Transverse colon (tissue), 4 donors: Measurements from ENCODE around the gene FAM110A. TPM values are rescaled to one million over a fixed set of nuclear protein-coding genes. Genes with fewer than 3 reads are reported as not detected.
"Not testable (repeated sequence)": the region's sequence is repeated elsewhere in the genome, so short reads cannot be mapped to it uniquely, and the experiment has no call there.

Source experiments
- DNase-seq: peaks from one replicate; pipeline ENCODE4 v3.0.0-alpha.2; 2019
- H3K27ac ChIP-seq, 4 donors: fragments of 200-600 bp; sonication (generic); 2 replicates each; pipeline ENCODE4 v1.5.1; 2016 to 2018; ENCODE audit warnings: inconsistent platforms in 4 of 4
- H3K27me3 ChIP-seq: fragments of 200-600 bp; sonication (generic); 2 replicates; pipeline ENCODE4 v1.5.1; 2017; ENCODE audit warnings: inconsistent platforms
- H3K36me3 ChIP-seq, 4 donors: fragments of 200-600 bp; sonication (generic); 2 replicates each; pipeline ENCODE4 v1.5.1; 2017 to 2019; ENCODE audit warnings: inconsistent platforms in 4 of 4
- H3K4me1 ChIP-seq, 4 donors: fragments of 200-600 bp; sonication (generic); 2 replicates each; pipeline ENCODE4 v1.5.1; 2017 to 2020; ENCODE audit warnings: inconsistent platforms in 4 of 4
- H3K4me3 ChIP-seq, 4 donors: fragments of 200-600 bp; sonication (generic); 1 replicate in 1 of 4; 2 replicates in 3 of 4; pipeline versions ENCODE4 v1.5.1 to v1.6.1; 2017 to 2019; ENCODE audit warnings: inconsistent platforms in 4 of 4
- H3K9me3 ChIP-seq, 2 donors: fragments of 200-600 bp; sonication (generic); 2 replicates each; pipeline ENCODE4 v1.5.1; 2017 to 2019; ENCODE audit warnings: inconsistent platforms in 2 of 2
- CTCF ChIP-seq, 5 experiments: fragments of 200-600 bp in 3 of 5; fragments of 450-650 bp in 2 of 5; sonication (generic) in 3 of 5; IDR thresholded peaks; 1 replicate in 2 of 5; 2 replicates in 3 of 5; pipeline ENCODE4 v1.5.1; 2016 to 2017; ENCODE audit warnings: antibody characterized with exemption in 5 of 5, inconsistent platforms in 3 of 5, mild to moderate bottlenecking in 2 of 5, moderate library complexity in 1 of 5
- EP300 ChIP-seq: sonication (generic); formaldehyde crosslinking; IDR thresholded peaks from one replicate; pipeline ENCODE4 v1.6.1; 2017; ENCODE audit warnings: antibody characterized with exemption, low read depth
- POLR2A ChIP-seq: fragments of 450-650 bp; IDR thresholded peaks from one replicate; pipeline ENCODE4 v1.6.1; 2016; ENCODE audit warnings: antibody characterized with exemption, mild to moderate bottlenecking, moderate library complexity
- POLR2AphosphoS5 ChIP-seq, 3 donors: sonication (generic); formaldehyde crosslinking; IDR thresholded peaks; one replicate each; pipeline ENCODE4 v1.6.1; 2016; ENCODE audit warnings: antibody characterized with exemption in 3 of 3
- WGBS, 2 donors: methylation state at CpG; one replicate each; pipeline ENCODE4 v1.1.5; 2018; ENCODE audit warnings: low coverage in 1 of 2; 5-methylcytosine and 5-hydroxymethylcytosine counted together
- in situ Hi-C, 4 donors: fragments of 200-750 bp; cut with MboI; loops; one replicate each; pipeline versions ENCODE4 v1.15.0 to v1.15.1; 2017; ENCODE audit warnings: low sequenced_read_pairs in 3 of 4, low pct_ligation_motif_present in 1 of 4, low pct_unique_long_range_greater_than_20kb in 1 of 4
- intact Hi-C: fragments of 100-400 bp; cut with DNase I; formaldehyde crosslinking; loops from one replicate; pipeline ENCODE4 v1.15.1; 2023; ENCODE audit warnings: low total_unique reads
- total RNA-seq, 4 donors: library from RNA; depleted of rRNA; stranded (reverse); fragments of >200 nt; gene quantifications; one replicate each; pipeline ENCODE4 v1.1.0, GENCODE V29; 2016

Gene FAM110A
- total RNA-seq, 4 donors from 2014 or later, result 4.0 to 14.6 (median 6.9) TPM

DNA sequence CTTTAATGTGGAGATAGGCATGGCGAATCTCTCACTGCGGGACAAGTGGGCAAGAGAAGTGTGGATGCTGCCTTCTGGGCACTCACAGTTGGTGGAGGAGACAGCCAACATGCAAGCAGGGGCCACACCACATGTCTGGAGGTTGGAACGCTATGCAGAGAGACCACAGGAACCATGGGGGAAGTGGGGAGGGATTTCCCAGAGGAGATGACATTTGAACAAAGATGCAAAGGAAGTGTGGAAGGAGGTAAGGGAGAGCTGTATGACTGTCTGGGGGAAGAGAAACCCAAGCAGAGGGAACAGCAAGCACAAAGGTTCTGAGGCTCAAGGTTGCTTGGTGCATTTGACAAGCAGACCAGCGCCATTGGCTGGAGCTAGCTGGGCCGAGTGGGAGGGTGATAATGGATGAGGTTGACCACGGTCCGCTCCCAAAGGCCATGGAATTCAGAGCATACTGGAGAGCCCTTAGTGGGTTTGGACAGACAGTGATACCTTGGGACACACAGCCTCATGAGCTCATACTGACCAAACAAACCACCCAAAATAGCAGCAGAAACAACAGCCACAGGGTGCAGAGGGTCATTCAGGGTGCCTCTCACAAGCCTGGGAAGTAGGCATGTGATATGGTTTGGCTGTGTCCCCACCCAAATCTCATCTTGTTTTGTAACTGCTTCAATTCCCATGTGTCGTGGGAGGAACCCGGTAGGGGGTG lies 7.6 kb upstream of the FAM110A start:
- no peaks in the 10 kb centered on the region for H3K27me3 ChIP-seq
- no peak for TF ChIP-seq EP300
- no peak for TF ChIP-seq POLR2A
- no peak for TF ChIP-seq CTCF (IDR thresholded peaks at IDR 0.05)
- no peak for TF ChIP-seq POLR2AphosphoS5 (IDR thresholded peaks at IDR 0.05)
- no peaks in the 10 kb centered on the region for H3K36me3 ChIP-seq
- peak; percentile 5 for DNase-seq
- 77 to 86% methylated on average over 3 to 9 of the region's 9 CpGs for WGBS, 2 donors
- H3K27ac ChIP-seq, result no peak overlapping the region
- H3K4me3 ChIP-seq, result no peak overlapping the region
- in situ Hi-C loops, result loop anchor here in 1 of 4 donors (25.0 kb wide), 1 partner anchor 286 kb away; the partner anchor contains the start of gene PSMF1
- intact Hi-C loops, result no loop called here
- no peaks in the 10 kb centered on the region for H3K9me3 ChIP-seq
- peaks cover 0 to 8% (median 0%) of the 10 kb centered on the region in 4 donors for H3K4me1 ChIP-seq

GRCh38 chr20:826695-827323 lies 6.7 kb upstream of the FAM110A start:
- Histone ChIP-seq H3K4me1 (peaks cover 0 to 8% (median 0%) of the 10 kb centered on the region in 4 donors), H3K4me3 (no peak overlapping the region), H3K27me3 (no peaks in the 10 kb centered on the region), H3K9me3 (no peaks in the 10 kb centered on the region), H3K27ac (no peak overlapping the region), H3K36me3 (no peaks in the 10 kb centered on the region)
- intact Hi-C loops, result no loop called here
- DNase-seq, result peak; percentile 2
- TF ChIP-seq POLR2A (no peak), POLR2AphosphoS5 (IDR thresholded peaks at IDR 0.05) (no peak), CTCF (IDR thresholded peaks at IDR 0.05) (no peak), EP300 (no peak)
- WGBS, 2 donors, result 87 to 100% methylated on average over 2 to 7 of the region's 7 CpGs
- in situ Hi-C loops, result loop anchor here in 1 of 4 donors (25.0 kb wide), 1 partner anchor 285 kb away; the partner anchor contains the start of gene PSMF1

GRCh38 chr20:827981-828380 lies 5.5 kb upstream of the FAM110A start:
- H3K36me3 ChIP-seq, intact Hi-C loops, DNase-seq, H3K4me1 ChIP-seq, H3K4me3 ChIP-seq, H3K27ac ChIP-seq, H3K27me3 ChIP-seq, H3K9me3 ChIP-seq: not testable (repeated sequence)
- in situ Hi-C loops, result loop anchor here in 1 of 4 donors (25.0 kb wide), 1 partner anchor 284 kb away; the partner anchor contains the start of gene PSMF1
- 83 to 88% methylated on average over 6 to 8 of the region's 8 CpGs for WGBS, 2 donors

- Histone ChIP-seq H3K9me3 (no peaks in the 10 kb centered on the region), H3K36me3 (no peaks in the 10 kb centered on the region), H3K4me1 (peaks cover 0 to 5% (median 2%) of the 10 kb centered on the region in 4 donors), H3K27ac (peak overlapping the region in 1 of 4 donors; percentile 9), H3K27me3 (no peaks in the 10 kb centered on the region), H3K4me3 (no peak overlapping the region)
- intact Hi-C loops (no loop called here), in situ Hi-C loops (loop anchor here in 1 of 4 donors (25.0 kb wide), 1 partner anchor 283 kb away; the partner anchor contains the start of gene PSMF1)
- WGBS, 2 donors, result 52 to 58% methylated on average over 3 to 6 of the region's 6 CpGs
- no peak for TF ChIP-seq EP300
- no peak for TF ChIP-seq POLR2A
- TF ChIP-seq CTCF (IDR thresholded peaks at IDR 0.05), result no peak
- no peak for TF ChIP-seq POLR2AphosphoS5 (IDR thresholded peaks at IDR 0.05)
- peak; percentile 8 for DNase-seq
Observed at GRCh38 chr20:828987-829386, 4.5 kb upstream of the FAM110A start.
